Measurements from ENCODE around the gene EIF3J.

EIF3J gene

GRCh38 chr15:44535523-44536301, 1.2 kb upstream of the EIF3J start:
- TF ChIP-seq TOX (CRISPR knock-in tag; IDR thresholded peaks at IDR 0.05; ENCODE audit: borderline replicate concordance) (no peak), GLIS3 (CRISPR knock-in tag; IDR thresholded peaks at IDR 0.05) (no peak), PATZ1 (CRISPR knock-in tag; IDR thresholded peaks at IDR 0.05; ENCODE audit: borderline replicate concordance) (no peak), ZC3H10 (CRISPR knock-in tag; IDR thresholded peaks at IDR 0.05) (no peak), CSRNP3 (CRISPR knock-in tag; IDR thresholded peaks at IDR 0.05) (no peak), RARB (CRISPR knock-in tag; IDR thresholded peaks at IDR 0.05) (no peak), TCF4 (CRISPR knock-in tag; IDR thresholded peaks at IDR 0.05; ENCODE audit: borderline replicate concordance) (no peak), SNAI2 (CRISPR knock-in tag; IDR thresholded peaks at IDR 0.05) (no peak)
- ATAC-seq: peak; percentile 2

- ATAC-seq: peak; percentile 85
- TF ChIP-seq ARNTL (CRISPR knock-in tag; IDR thresholded peaks at IDR 0.05; ENCODE audit: borderline replicate concordance, low read depth) (no peak), CSRNP3 (CRISPR knock-in tag; IDR thresholded peaks at IDR 0.05) (no peak), ESRRG (CRISPR knock-in tag; IDR thresholded peaks at IDR 0.05) (no peak), RARB (CRISPR knock-in tag; IDR thresholded peaks at IDR 0.05) (no peak)
Observed at GRCh38 chr15:44536302-44536961, 515 bp upstream of the EIF3J start.

GRCh38 chr15:44537735-44538240, 841 bp downstream of the EIF3J start:
- TF ChIP-seq TOX (CRISPR knock-in tag; IDR thresholded peaks at IDR 0.05; ENCODE audit: borderline replicate concordance): no peak
- TF ChIP-seq ZNF565 (CRISPR knock-in tag; conservative IDR thresholded peaks at IDR 0.05; ENCODE audit: low read depth): no peak
- no peak for TF ChIP-seq BACH2 (CRISPR knock-in tag; IDR thresholded peaks at IDR 0.05; ENCODE audit: borderline replicate concordance)
- TF ChIP-seq OSR1 (CRISPR knock-in tag; IDR thresholded peaks at IDR 0.05): no peak
- no peak for TF ChIP-seq ISL1 (CRISPR knock-in tag; IDR thresholded peaks at IDR 0.05)
- no peak for TF ChIP-seq SNAI2 (CRISPR knock-in tag; IDR thresholded peaks at IDR 0.05)
- no peak for TF ChIP-seq POU6F1 (CRISPR knock-in tag; IDR thresholded peaks at IDR 0.05; ENCODE audit: borderline replicate concordance, low read depth)
- TF ChIP-seq ZFP30 (CRISPR knock-in tag; IDR thresholded peaks at IDR 0.05): no peak
- no peak for TF ChIP-seq PPARA (CRISPR knock-in tag; IDR thresholded peaks at IDR 0.05; ENCODE audit: borderline replicate concordance)
- TF ChIP-seq TCF4 (CRISPR knock-in tag; IDR thresholded peaks at IDR 0.05; ENCODE audit: borderline replicate concordance): no peak
- no peak for TF ChIP-seq ZFP3 (CRISPR knock-in tag; IDR thresholded peaks at IDR 0.05)
- TF ChIP-seq CREB5 (CRISPR knock-in tag; IDR thresholded peaks at IDR 0.05; ENCODE audit: low read depth): no peak
- no peak for TF ChIP-seq RARB (CRISPR knock-in tag; IDR thresholded peaks at IDR 0.05)
- TF ChIP-seq CSRNP3 (CRISPR knock-in tag; IDR thresholded peaks at IDR 0.05): no peak
- no peak for TF ChIP-seq ARNTL (CRISPR knock-in tag; IDR thresholded peaks at IDR 0.05; ENCODE audit: borderline replicate concordance, low read depth)
- TF ChIP-seq GLIS3 (CRISPR knock-in tag; IDR thresholded peaks at IDR 0.05): no peak
- ATAC-seq: peak; percentile 7
